HG03354 (cell line): ENCODE data around the gene ADORA2A.

Experiments
- ATAC-seq: cut with Tn5 transposase; IDR thresholded peaks from one replicate; pipeline ENCODE4 v1.9.1; 2021; ENCODE audit warnings: mild to moderate bottlenecking; ENCODE audit not compliant: unreplicated experiment, poor library complexity, severe bottlenecking

ADORA2A gene

GRCh38 chr22:24430431-24431308 is 3.3 kb downstream of the ADORA2A start:
- ATAC-seq: no peak

- ATAC-seq: no peak
These were observed 4.1 kb downstream of the ADORA2A start for GRCh38 chr22:24431309-24432034.

- no peak for ATAC-seq
These were observed 4.9 kb downstream of the ADORA2A start for GRCh38 chr22:24432059-24432853.

GRCh38 chr22:24433001-24433827 is 5.8 kb downstream of the ADORA2A start:
- ATAC-seq: no peak

GRCh38 chr22:24433828-24434470 is 6.5 kb downstream of the ADORA2A start:
- ATAC-seq: peak; percentile 75

GRCh38 chr22:24434471-24435322 is 7.3 kb downstream of the ADORA2A start:
- peak; percentile 57 for ATAC-seq

- no peak for ATAC-seq
These were observed 7.9 kb downstream of the ADORA2A start for GRCh38 chr22:24435323-24435645.

- no peak for ATAC-seq
These were observed 8.5 kb downstream of the ADORA2A start for GRCh38 chr22:24435861-24436371.

GRCh38 chr22:24436553-24436952 is 9.2 kb downstream of the ADORA2A start:
- no peak for ATAC-seq

GRCh38 chr22:24437091-24437490 is 9.7 kb downstream of the ADORA2A start:
- no peak for ATAC-seq

- ATAC-seq: no peak
These were observed 10.4 kb downstream of the ADORA2A start for GRCh38 chr22:24437741-24438328.

GRCh38 chr22:24440270-24440717 is 12.9 kb downstream of the ADORA2A start:
- no peak for ATAC-seq

- no peak for ATAC-seq
These were observed 13.5 kb downstream of the ADORA2A start for GRCh38 chr22:24440718-24441405.

GRCh38 chr22:24441406-24442351 is 14.3 kb downstream of the ADORA2A start:
- no peak for ATAC-seq

GRCh38 chr22:24442352-24442744 is 14.9 kb downstream of the ADORA2A start:
- ATAC-seq: no peak

- ATAC-seq: no peak
These were observed 16.3 kb downstream of the ADORA2A start for GRCh38 chr22:24443668-24444067.
